SIG-M5 (cell line): ENCODE results near the gene METTL9.
"Not testable (repeated sequence)": the region's sequence is repeated elsewhere in the genome, so short reads cannot be mapped to it uniquely, and the experiment has no call there.

Experiments used
- DNase-seq: peaks from one replicate; lab custom pipeline; 2025; lab: John Stamatoyannopoulos, UW

Gene METTL9

GRCh38 chr16:21610766-21611165, 11.4 kb downstream of the METTL9 start:
- no peak for DNase-seq

- DNase-seq: no peak
These were observed 11.8 kb downstream of the METTL9 start for GRCh38 chr16:21611198-21611555.

- no peak for DNase-seq
These were observed 12.4 kb downstream of the METTL9 start for GRCh38 chr16:21611556-21612384.

GRCh38 chr16:21613361-21613760, 14.0 kb downstream of the METTL9 start:
- DNase-seq: no peak

GRCh38 chr16:21613781-21614180, 14.4 kb downstream of the METTL9 start:
- no peak for DNase-seq

- no peak for DNase-seq
These were observed 15.5 kb downstream of the METTL9 start for GRCh38 chr16:21614896-21615295.

- no peak for DNase-seq
These were observed 18.2 kb downstream of the METTL9 start for GRCh38 chr16:21617607-21618006.

- DNase-seq: no peak
These were observed 18.9 kb downstream of the METTL9 start for GRCh38 chr16:21618281-21618680.

- DNase-seq: no peak
These were observed 20.5 kb downstream of the METTL9 start for GRCh38 chr16:21619765-21620425.

- no peak for DNase-seq
These were observed 21.2 kb downstream of the METTL9 start for GRCh38 chr16:21620592-21620991.

GRCh38 chr16:21622545-21622944, 23.2 kb downstream of the METTL9 start:
- no peak for DNase-seq

- no peak for DNase-seq
These were observed 25.6 kb downstream of the METTL9 start for GRCh38 chr16:21625026-21625425.

GRCh38 chr16:21626659-21627277, 27.4 kb downstream of the METTL9 start:
- peak; percentile 94 for DNase-seq

- no peak for DNase-seq
These were observed 28.8 kb downstream of the METTL9 start for GRCh38 chr16:21628121-21628726.

GRCh38 chr16:21628772-21629171, 29.4 kb downstream of the METTL9 start:
- no peak for DNase-seq

- DNase-seq: not testable (repeated sequence)
These were observed 30.5 kb downstream of the METTL9 start for GRCh38 chr16:21629616-21630539.

- not testable (repeated sequence) for DNase-seq
These were observed 31.5 kb downstream of the METTL9 start for GRCh38 chr16:21630866-21631265.

GRCh38 chr16:21631376-21631775, 32.0 kb downstream of the METTL9 start:
- not testable (repeated sequence) for DNase-seq

GRCh38 chr16:21631951-21632575, 32.7 kb downstream of the METTL9 start:
- not testable (repeated sequence) for DNase-seq

GRCh38 chr16:21634216-21634615, 34.8 kb downstream of the METTL9 start:
- DNase-seq: no peak

- DNase-seq: not testable (repeated sequence)
These were observed 36.3 kb downstream of the METTL9 start for GRCh38 chr16:21635694-21636093.
